ENCODE results near the gene SH2D3A. TPM values are rescaled to one million over a fixed set of nuclear protein-coding genes. Genes with fewer than 3 reads are reported as not detected.

SH2D3A gene
- total RNA-seq, 5 donors from 2014 or later (not counting 1 experiment from before 2014, with no cell fraction given) = 61.7 to 83.7 (median 73.6) TPM

- H3K27ac ChIP-seq (ENCODE audit: low read length) = no peak overlapping the region
- Mint-ChIP-seq H3K36me3 (peaks cover 7% of the 10 kb centered on the region), H3K4me1 (peaks cover 15 to 23% (median 22%) of the 10 kb centered on the region in 3 donors), H3K27ac (no peak overlapping the region), H3K4me3 (no peak overlapping the region), H3K27me3 (no peaks in the 10 kb centered on the region), H3K9me3 (no peaks in the 10 kb centered on the region)
- no peaks in the 10 kb centered on the region for H3K9me3 ChIP-seq
- no peak overlapping the region for H3K4me3 ChIP-seq (ENCODE audit: control insufficient read depth in 1 of 2, extremely low read depth in 1 of 2, low read length in 1 of 2)
- WGBS (ENCODE audit: insufficient coverage) = 92% methylated on average over 19 of the region's 29 CpGs
- POLR2A ChIA-PET = no interaction called here
- H3K36me3 ChIP-seq (ENCODE audit: control insufficient read depth in 2 of 2, extremely low read depth in 1 of 2, insufficient read depth in 1 of 2, low read length in 1 of 2) = peaks cover 12 to 35% of the 10 kb centered on the region in 2 donors
- no peak for ATAC-seq (replicated peaks in 1 of 4)
- peak in 2 of 35 experiments; percentile 9 to 21 for DNase-seq
- H3K4me1 ChIP-seq (ENCODE audit: control insufficient read depth in 1 of 2, extremely low read depth in 1 of 2, insufficient read depth in 2 of 2, low read length in 2 of 2) = peaks cover 7 to 24% of the 10 kb centered on the region in 2 experiments
- CTCF ChIA-PET = no interaction called here
- H3K27me3 ChIP-seq (replicated peaks in 1 of 2; ENCODE audit: control insufficient read depth in 2 of 2, extremely low read depth in 1 of 2, insufficient read depth in 2 of 2, low read length in 1 of 2) = no peaks in the 10 kb centered on the region
Measured at GRCh38 chr19:6733338-6734095, 33.7 kb downstream of the SH2D3A start.

GRCh38 chr19:6732803-6733337 is 34.4 kb downstream of the SH2D3A start:
- POLR2A ChIA-PET = no interaction called here
- Histone ChIP-seq H3K4me3 (ENCODE audit: control insufficient read depth in 1 of 2, extremely low read depth in 1 of 2, low read length in 1 of 2) (no peak overlapping the region), H3K4me1 (ENCODE audit: control insufficient read depth in 1 of 2, extremely low read depth in 1 of 2, insufficient read depth in 2 of 2, low read length in 2 of 2) (peaks cover 2 to 17% of the 10 kb centered on the region in 2 experiments), H3K27me3 (replicated peaks in 1 of 2; ENCODE audit: control insufficient read depth in 2 of 2, extremely low read depth in 1 of 2, insufficient read depth in 2 of 2, low read length in 1 of 2) (no peaks in the 10 kb centered on the region), H3K36me3 (ENCODE audit: control insufficient read depth in 2 of 2, extremely low read depth in 1 of 2, insufficient read depth in 1 of 2, low read length in 1 of 2) (peaks cover 12 to 35% of the 10 kb centered on the region in 2 donors), H3K27ac (ENCODE audit: low read length) (no peak overlapping the region), H3K9me3 (no peaks in the 10 kb centered on the region)
- 92% methylated on average over 20 of the region's 21 CpGs for WGBS (ENCODE audit: insufficient coverage)
- H3K27me3 Mint-ChIP-seq = no peaks in the 10 kb centered on the region
- H3K4me3 Mint-ChIP-seq = no peak overlapping the region
- CTCF ChIA-PET = no interaction called here
- no peaks in the 10 kb centered on the region for H3K9me3 Mint-ChIP-seq
- no peak overlapping the region for H3K27ac Mint-ChIP-seq
- peaks cover 9 to 20% (median 16%) of the 10 kb centered on the region in 3 donors for H3K4me1 Mint-ChIP-seq
- peaks cover 7% of the 10 kb centered on the region for H3K36me3 Mint-ChIP-seq
- DNase-seq = no peak
- ATAC-seq (replicated peaks in 1 of 4) = no peak

GRCh38 chr19:6731822-6732221 is 35.4 kb downstream of the SH2D3A start:
- H3K27me3 Mint-ChIP-seq = no peaks in the 10 kb centered on the region
- H3K36me3 Mint-ChIP-seq = peaks cover 7% of the 10 kb centered on the region
- peaks cover 6 to 15% (median 13%) of the 10 kb centered on the region in 3 donors for H3K4me1 Mint-ChIP-seq
- ATAC-seq (replicated peaks in 1 of 4) (no peak), DNase-seq (no peak)
- Histone ChIP-seq H3K9me3 (no peaks in the 10 kb centered on the region), H3K36me3 (ENCODE audit: control insufficient read depth in 2 of 2, extremely low read depth in 1 of 2, insufficient read depth in 1 of 2, low read length in 1 of 2) (peaks cover 12 to 35% of the 10 kb centered on the region in 2 donors), H3K27ac (ENCODE audit: low read length) (no peak overlapping the region), H3K4me3 (ENCODE audit: control insufficient read depth in 1 of 2, extremely low read depth in 1 of 2, low read length in 1 of 2) (no peak overlapping the region), H3K4me1 (ENCODE audit: control insufficient read depth in 1 of 2, extremely low read depth in 1 of 2, insufficient read depth in 2 of 2, low read length in 2 of 2) (peaks cover 0 to 13% of the 10 kb centered on the region in 2 experiments), H3K27me3 (replicated peaks in 1 of 2; ENCODE audit: control insufficient read depth in 2 of 2, extremely low read depth in 1 of 2, insufficient read depth in 2 of 2, low read length in 1 of 2) (no peaks in the 10 kb centered on the region)
- 91% methylated on average over 21 of the region's 22 CpGs for WGBS (ENCODE audit: insufficient coverage)
- H3K4me3 Mint-ChIP-seq = no peak overlapping the region
- CTCF ChIA-PET = no interaction called here
- H3K9me3 Mint-ChIP-seq = no peaks in the 10 kb centered on the region
- no peak overlapping the region for H3K27ac Mint-ChIP-seq
- POLR2A ChIA-PET = no interaction called here

GRCh38 chr19:6730941-6731670 is 36.1 kb downstream of the SH2D3A start:
- H3K9me3 Mint-ChIP-seq = no peaks in the 10 kb centered on the region
- Histone ChIP-seq H3K4me3 (ENCODE audit: control insufficient read depth in 1 of 2, extremely low read depth in 1 of 2, low read length in 1 of 2) (no peak overlapping the region), H3K27me3 (replicated peaks in 1 of 2; ENCODE audit: control insufficient read depth in 2 of 2, extremely low read depth in 1 of 2, insufficient read depth in 2 of 2, low read length in 1 of 2) (no peaks in the 10 kb centered on the region), H3K9me3 (no peaks in the 10 kb centered on the region), H3K27ac (ENCODE audit: low read length) (no peak overlapping the region), H3K4me1 (ENCODE audit: control insufficient read depth in 1 of 2, extremely low read depth in 1 of 2, insufficient read depth in 2 of 2, low read length in 2 of 2) (peaks cover 0 to 6% of the 10 kb centered on the region in 2 experiments), H3K36me3 (ENCODE audit: control insufficient read depth in 2 of 2, extremely low read depth in 1 of 2, insufficient read depth in 1 of 2, low read length in 1 of 2) (peaks cover 12 to 35% of the 10 kb centered on the region in 2 donors)
- H3K27ac Mint-ChIP-seq = no peak overlapping the region
- POLR2A ChIA-PET = interaction anchor here in 1 of 2 donors (0.7 kb wide), 1 partner anchor 17 kb away, joined by 11 read pairs; no protein-coding TSS in a partner anchor
- H3K4me1 Mint-ChIP-seq = peaks cover 2 to 11% (median 6%) of the 10 kb centered on the region in 3 donors
- 92% methylated on average over 23 of the region's 30 CpGs for WGBS (ENCODE audit: insufficient coverage)
- DNase-seq (no peak), ATAC-seq (replicated peaks in 1 of 4) (no peak)
- peaks cover 7% of the 10 kb centered on the region for H3K36me3 Mint-ChIP-seq
- no peak overlapping the region for H3K4me3 Mint-ChIP-seq
- CTCF ChIA-PET = no interaction called here
- no peaks in the 10 kb centered on the region for H3K27me3 Mint-ChIP-seq

GRCh38 chr19:6730153-6730804 is 37.0 kb downstream of the SH2D3A start:
- POLR2A ChIA-PET = interaction anchor here in 1 of 2 donors (0.7 kb wide), 1 partner anchor 18 kb away, joined by 11 read pairs; no protein-coding TSS in a partner anchor
- no peak overlapping the region for H3K27ac Mint-ChIP-seq
- Histone ChIP-seq H3K4me1 (ENCODE audit: control insufficient read depth in 1 of 2, extremely low read depth in 1 of 2, insufficient read depth in 2 of 2, low read length in 2 of 2) (no peaks in the 10 kb centered on the region), H3K9me3 (no peaks in the 10 kb centered on the region), H3K36me3 (ENCODE audit: control insufficient read depth in 2 of 2, extremely low read depth in 1 of 2, insufficient read depth in 1 of 2, low read length in 1 of 2) (peaks cover 12 to 31% of the 10 kb centered on the region in 2 donors), H3K27ac (ENCODE audit: low read length) (no peak overlapping the region), H3K27me3 (replicated peaks in 1 of 2; ENCODE audit: control insufficient read depth in 2 of 2, extremely low read depth in 1 of 2, insufficient read depth in 2 of 2, low read length in 1 of 2) (no peaks in the 10 kb centered on the region), H3K4me3 (ENCODE audit: control insufficient read depth in 1 of 2, extremely low read depth in 1 of 2, low read length in 1 of 2) (no peak overlapping the region)
- H3K9me3 Mint-ChIP-seq = no peaks in the 10 kb centered on the region
- peaks cover 3 to 11% (median 8%) of the 10 kb centered on the region in 3 donors for H3K4me1 Mint-ChIP-seq
- peaks cover 7% of the 10 kb centered on the region for H3K36me3 Mint-ChIP-seq
- no peak overlapping the region for H3K4me3 Mint-ChIP-seq
- H3K27me3 Mint-ChIP-seq = no peaks in the 10 kb centered on the region
- CTCF ChIA-PET = no interaction called here
- WGBS (ENCODE audit: insufficient coverage) = 92% methylated on average over 8 of the region's 27 CpGs
- ATAC-seq (replicated peaks in 1 of 4) = peak in 2 of 4 experiments; percentile 19 to 40
- DNase-seq = peak in 6 of 35 experiments; percentile 20 to 43 (median 28)
